GM19463 (cell line): ENCODE data around the gene DCLRE1A.
"Not testable (repeated sequence)": the region's sequence is repeated elsewhere in the genome, so short reads cannot be mapped to it uniquely, and the experiment has no call there.

Source experiments
- ATAC-seq: cut with Tn5 transposase; IDR thresholded peaks from one replicate; pipeline ENCODE4 v1.9.1; 2021; ENCODE audit warnings: mild to moderate bottlenecking, moderate library complexity; ENCODE audit not compliant: unreplicated experiment

DCLRE1A gene

GRCh38 chr10:113859261-113859660 lies 5.4 kb upstream of the DCLRE1A start:
- ATAC-seq = peak; percentile 33

GRCh38 chr10:113858541-113858940 lies 4.7 kb upstream of the DCLRE1A start:
- no peak for ATAC-seq

- ATAC-seq = no peak
Measured at GRCh38 chr10:113857210-113857609, 3.3 kb upstream of the DCLRE1A start.

GRCh38 chr10:113856563-113856962 lies 2.7 kb upstream of the DCLRE1A start:
- ATAC-seq = no peak

GRCh38 chr10:113854761-113855588 lies 1.1 kb upstream of the DCLRE1A start:
- peak; percentile 37 for ATAC-seq

- ATAC-seq = no peak
Measured at GRCh38 chr10:113853578-113854012, 287 bp downstream of the DCLRE1A start.

- ATAC-seq = no peak
Measured at GRCh38 chr10:113849946-113850345, 3.9 kb downstream of the DCLRE1A start.

GRCh38 chr10:113849140-113849803 lies 4.6 kb downstream of the DCLRE1A start:
- ATAC-seq = no peak

- peak; percentile 53 for ATAC-seq
Measured at GRCh38 chr10:113846036-113846435, 7.8 kb downstream of the DCLRE1A start.

GRCh38 chr10:113843972-113844485 lies 9.9 kb downstream of the DCLRE1A start:
- ATAC-seq = no peak

GRCh38 chr10:113842171-113842570 lies 11.7 kb downstream of the DCLRE1A start:
- no peak for ATAC-seq

- ATAC-seq = not testable (repeated sequence)
Measured at GRCh38 chr10:113828567-113828966, 25.3 kb downstream of the DCLRE1A start.

GRCh38 chr10:113825791-113826190 lies 28.1 kb downstream of the DCLRE1A start:
- no peak for ATAC-seq

- no peak for ATAC-seq
Measured at GRCh38 chr10:113823389-113823788, 30.5 kb downstream of the DCLRE1A start.

GRCh38 chr10:113822174-113822573 lies 31.7 kb downstream of the DCLRE1A start:
- ATAC-seq = no peak

GRCh38 chr10:113821306-113821705 lies 32.6 kb downstream of the DCLRE1A start:
- not testable (repeated sequence) for ATAC-seq

- ATAC-seq = no peak
Measured at GRCh38 chr10:113820507-113820906, 33.4 kb downstream of the DCLRE1A start.

- no peak for ATAC-seq
Measured at GRCh38 chr10:113819989-113820388, 33.9 kb downstream of the DCLRE1A start.

- not testable (repeated sequence) for ATAC-seq
Measured at GRCh38 chr10:113814700-113815099, 39.2 kb downstream of the DCLRE1A start.

GRCh38 chr10:113808168-113808567 lies 45.7 kb downstream of the DCLRE1A start:
- no peak for ATAC-seq

GRCh38 chr10:113806503-113806902 lies 47.4 kb downstream of the DCLRE1A start:
- no peak for ATAC-seq

GRCh38 chr10:113802997-113803396 lies 50.9 kb downstream of the DCLRE1A start:
- no peak for ATAC-seq
